WERI-Rb-1 (cell line): ENCODE results near the gene ACTL8.

Experiments
- DNase-seq: peaks from one replicate; pipeline ENCODE4 v3.0.0-alpha.2; 2020
- H3K27ac ChIP-seq: fragments of 250-450 bp; sonication (Bioruptor Pico); 2 replicates; pipeline ENCODE4 v1.5.1; 2020; ENCODE audit warnings: mild to moderate bottlenecking, moderate library complexity
- H3K27me3 ChIP-seq: fragments of 250-450 bp; sonication (Bioruptor Pico); 2 replicates; pipeline ENCODE4 v1.5.1; 2021; ENCODE audit warnings: mild to moderate bottlenecking, low read depth, moderate library complexity; ENCODE audit not compliant: insufficient read depth, severe bottlenecking
- H3K36me3 ChIP-seq: fragments of 250-450 bp; sonication (Bioruptor Pico); 2 replicates; pipeline ENCODE4 v1.5.1; 2020; ENCODE audit warnings: mild to moderate bottlenecking, moderate library complexity
- H3K4me3 ChIP-seq: 2 replicates; pipeline ENCODE4 v1.5.1; 2011; ENCODE audit warnings: low read depth, mild to moderate bottlenecking, control low read depth, low read length
- H3K9me3 ChIP-seq: fragments of 250-450 bp; sonication (Bioruptor Pico); 2 replicates; pipeline ENCODE4 v1.5.1; 2021; ENCODE audit warnings: mild to moderate bottlenecking, moderate library complexity; ENCODE audit not compliant: severe bottlenecking
- CTCF ChIP-seq: IDR thresholded peaks from 2 replicates; pipeline ENCODE4 v1.5.1; 2011; ENCODE audit warnings: low read depth, mild to moderate bottlenecking, control low read depth, inconsistent platforms, low read length

Gene ACTL8

GRCh38 chr1:17799642-17800041 lies 44.5 kb downstream of the ACTL8 start:
- Histone ChIP-seq H3K27me3 (no peaks in the 10 kb centered on the region), H3K36me3 (no peaks in the 10 kb centered on the region), H3K27ac (no peak overlapping the region), H3K4me3 (no peak overlapping the region), H3K9me3 (no peaks in the 10 kb centered on the region)
- TF ChIP-seq CTCF = no peak
- DNase-seq = no peak

GRCh38 chr1:17802164-17802563 lies 47.0 kb downstream of the ACTL8 start:
- Histone ChIP-seq H3K36me3 (no peaks in the 10 kb centered on the region), H3K27me3 (no peaks in the 10 kb centered on the region), H3K27ac (no peak overlapping the region), H3K4me3 (no peak overlapping the region), H3K9me3 (no peaks in the 10 kb centered on the region)
- no peak for TF ChIP-seq CTCF
- no peak for DNase-seq

GRCh38 chr1:17802945-17803344 lies 47.8 kb downstream of the ACTL8 start:
- no peaks in the 10 kb centered on the region for H3K9me3 ChIP-seq
- DNase-seq = no peak
- no peak overlapping the region for H3K4me3 ChIP-seq
- TF ChIP-seq CTCF = no peak
- H3K36me3 ChIP-seq = no peaks in the 10 kb centered on the region
- no peak overlapping the region for H3K27ac ChIP-seq
- H3K27me3 ChIP-seq = no peaks in the 10 kb centered on the region

- H3K27me3 ChIP-seq = no peaks in the 10 kb centered on the region
- H3K27ac ChIP-seq = no peak overlapping the region
- no peak for DNase-seq
- no peaks in the 10 kb centered on the region for H3K9me3 ChIP-seq
- TF ChIP-seq CTCF = no peak
- no peak overlapping the region for H3K4me3 ChIP-seq
- no peaks in the 10 kb centered on the region for H3K36me3 ChIP-seq
These were observed 50.9 kb downstream of the ACTL8 start for GRCh38 chr1:17805869-17806684.

GRCh38 chr1:17808816-17809215 lies 53.7 kb downstream of the ACTL8 start:
- Histone ChIP-seq H3K4me3 (no peak overlapping the region), H3K9me3 (no peaks in the 10 kb centered on the region), H3K36me3 (no peaks in the 10 kb centered on the region), H3K27ac (no peak overlapping the region), H3K27me3 (no peaks in the 10 kb centered on the region)
- no peak for DNase-seq
- no peak for TF ChIP-seq CTCF

- no peak overlapping the region for H3K4me3 ChIP-seq
- no peaks in the 10 kb centered on the region for H3K36me3 ChIP-seq
- no peak overlapping the region for H3K27ac ChIP-seq
- no peaks in the 10 kb centered on the region for H3K9me3 ChIP-seq
- DNase-seq = no peak
- H3K27me3 ChIP-seq = no peaks in the 10 kb centered on the region
- TF ChIP-seq CTCF = no peak
These were observed 55.5 kb downstream of the ACTL8 start for GRCh38 chr1:17810668-17811067.
